ENCODE measurements around the gene NFIA.

NFIA gene

GRCh38 chr1:61330018-61330417 lies 247.7 kb downstream of the NFIA start:
- DNase-seq (ENCODE audit: low read depth, low spot score), result no peak
- Histone ChIP-seq H3K36me3 (ENCODE audit: insufficient read depth, low read length) (no peaks in the 10 kb centered on the region), H3K27ac (no peak overlapping the region), H3K4me3 (no peak overlapping the region), H3K9ac (ENCODE audit: insufficient read length) (no peak overlapping the region), H3K9me3 (ENCODE audit: low read depth, low read length) (no peaks in the 10 kb centered on the region)
- TF ChIP-seq EZH2 (IDR thresholded peaks at IDR 0.05) (no peak), POLR2AphosphoS5 (IDR thresholded peaks at IDR 0.05; ENCODE audit: borderline replicate concordance, low read depth, low read length) (no peak), FOXP2 (optimal IDR thresholded peaks at IDR 0.05; ENCODE audit: control extremely low read depth, extremely low read length, insufficient read depth) (no peak)

GRCh38 chr1:61330571-61330970 lies 248.2 kb downstream of the NFIA start:
- Histone ChIP-seq H3K36me3 (ENCODE audit: insufficient read depth, low read length) (no peaks in the 10 kb centered on the region), H3K9me3 (ENCODE audit: low read depth, low read length) (no peaks in the 10 kb centered on the region), H3K27ac (no peak overlapping the region), H3K9ac (ENCODE audit: insufficient read length) (no peak overlapping the region), H3K4me3 (no peak overlapping the region)
- DNase-seq (ENCODE audit: low read depth, low spot score), result no peak
- TF ChIP-seq FOXP2 (optimal IDR thresholded peaks at IDR 0.05; ENCODE audit: control extremely low read depth, extremely low read length, insufficient read depth) (no peak), POLR2AphosphoS5 (IDR thresholded peaks at IDR 0.05; ENCODE audit: borderline replicate concordance, low read depth, low read length) (no peak), EZH2 (IDR thresholded peaks at IDR 0.05) (no peak)

GRCh38 chr1:61332196-61332753 lies 249.9 kb downstream of the NFIA start:
- Histone ChIP-seq H3K9ac (ENCODE audit: insufficient read length) (no peak overlapping the region), H3K36me3 (ENCODE audit: insufficient read depth, low read length) (no peaks in the 10 kb centered on the region), H3K9me3 (ENCODE audit: low read depth, low read length) (no peaks in the 10 kb centered on the region), H3K27ac (no peak overlapping the region), H3K4me3 (no peak overlapping the region)
- DNase-seq (ENCODE audit: low read depth, low spot score), result no peak
- TF ChIP-seq EZH2 (IDR thresholded peaks at IDR 0.05) (no peak), POLR2AphosphoS5 (IDR thresholded peaks at IDR 0.05; ENCODE audit: borderline replicate concordance, low read depth, low read length) (no peak), FOXP2 (optimal IDR thresholded peaks at IDR 0.05; ENCODE audit: control extremely low read depth, extremely low read length, insufficient read depth) (no peak)

GRCh38 chr1:61332796-61333195 lies 250.4 kb downstream of the NFIA start:
- H3K9me3 ChIP-seq (ENCODE audit: low read depth, low read length), result no peaks in the 10 kb centered on the region
- H3K4me3 ChIP-seq, result no peak overlapping the region
- H3K9ac ChIP-seq (ENCODE audit: insufficient read length), result no peak overlapping the region
- no peaks in the 10 kb centered on the region for H3K36me3 ChIP-seq (ENCODE audit: insufficient read depth, low read length)
- no peak overlapping the region for H3K27ac ChIP-seq
- TF ChIP-seq FOXP2 (optimal IDR thresholded peaks at IDR 0.05; ENCODE audit: control extremely low read depth, extremely low read length, insufficient read depth), result no peak
- no peak for DNase-seq (ENCODE audit: low read depth, low spot score)

- no peak overlapping the region for H3K4me3 ChIP-seq
- DNase-seq (ENCODE audit: low read depth, low spot score), result no peak
- no peak overlapping the region for H3K27ac ChIP-seq
- no peaks in the 10 kb centered on the region for H3K36me3 ChIP-seq (ENCODE audit: insufficient read depth, low read length)
- H3K9ac ChIP-seq (ENCODE audit: insufficient read length), result no peak overlapping the region
- TF ChIP-seq EZH2 (IDR thresholded peaks at IDR 0.05), result no peak
- TF ChIP-seq POLR2AphosphoS5 (IDR thresholded peaks at IDR 0.05; ENCODE audit: borderline replicate concordance, low read depth, low read length), result no peak
- TF ChIP-seq FOXP2 (optimal IDR thresholded peaks at IDR 0.05; ENCODE audit: control extremely low read depth, extremely low read length, insufficient read depth), result no peak
- H3K9me3 ChIP-seq (ENCODE audit: low read depth, low read length), result no peaks in the 10 kb centered on the region
Observed at GRCh38 chr1:61334718-61335589, 252.6 kb downstream of the NFIA start.

- TF ChIP-seq EZH2 (IDR thresholded peaks at IDR 0.05) (no peak), FOXP2 (optimal IDR thresholded peaks at IDR 0.05; ENCODE audit: control extremely low read depth, extremely low read length, insufficient read depth) (no peak), POLR2AphosphoS5 (IDR thresholded peaks at IDR 0.05; ENCODE audit: borderline replicate concordance, low read depth, low read length) (no peak)
- Histone ChIP-seq H3K9ac (ENCODE audit: insufficient read length) (no peak overlapping the region), H3K27ac (no peak overlapping the region), H3K36me3 (ENCODE audit: insufficient read depth, low read length) (no peaks in the 10 kb centered on the region), H3K9me3 (ENCODE audit: low read depth, low read length) (no peaks in the 10 kb centered on the region), H3K4me3 (no peak overlapping the region)
- no peak for DNase-seq (ENCODE audit: low read depth, low spot score)
Observed at GRCh38 chr1:61337037-61337436, 254.7 kb downstream of the NFIA start.

- Histone ChIP-seq H3K9me3 (ENCODE audit: low read depth, low read length) (no peaks in the 10 kb centered on the region), H3K4me3 (no peak overlapping the region), H3K36me3 (ENCODE audit: insufficient read depth, low read length) (no peaks in the 10 kb centered on the region), H3K9ac (ENCODE audit: insufficient read length) (no peak overlapping the region), H3K27ac (no peak overlapping the region)
- TF ChIP-seq FOXP2 (optimal IDR thresholded peaks at IDR 0.05; ENCODE audit: control extremely low read depth, extremely low read length, insufficient read depth) (no peak), POLR2AphosphoS5 (IDR thresholded peaks at IDR 0.05; ENCODE audit: borderline replicate concordance, low read depth, low read length) (no peak), EZH2 (IDR thresholded peaks at IDR 0.05) (no peak)
- no peak for DNase-seq (ENCODE audit: low read depth, low spot score)
Observed at GRCh38 chr1:61337441-61337951, 255.1 kb downstream of the NFIA start.

- no peaks in the 10 kb centered on the region for H3K9me3 ChIP-seq (ENCODE audit: low read depth, low read length)
- TF ChIP-seq POLR2AphosphoS5 (IDR thresholded peaks at IDR 0.05; ENCODE audit: borderline replicate concordance, low read depth, low read length) (no peak), FOXP2 (optimal IDR thresholded peaks at IDR 0.05; ENCODE audit: control extremely low read depth, extremely low read length, insufficient read depth) (no peak), EZH2 (IDR thresholded peaks at IDR 0.05) (no peak)
- H3K4me3 ChIP-seq, result no peak overlapping the region
- H3K9ac ChIP-seq (ENCODE audit: insufficient read length), result peak overlapping the region; percentile 2
- DNase-seq (ENCODE audit: low read depth, low spot score), result no peak
- H3K27ac ChIP-seq, result no peak overlapping the region
- H3K36me3 ChIP-seq (ENCODE audit: insufficient read depth, low read length), result no peaks in the 10 kb centered on the region
Observed at GRCh38 chr1:61337981-61338848, 255.9 kb downstream of the NFIA start.
